Epithelial cell of proximal tubule (primary cell): ENCODE data around the gene ALDOC. TPM values are rescaled to one million over a fixed set of nuclear protein-coding genes. Genes with fewer than 3 reads are reported as not detected.
"Not testable (repeated sequence)": the region's sequence is repeated elsewhere in the genome, so short reads cannot be mapped to it uniquely, and the experiment has no call there.

Experiments
- DNase-seq: peaks from one replicate; pipeline ENCODE4 v3.0.0-alpha.2; 2011; ENCODE audit warnings: low read depth
- H3K4me3 ChIP-seq: 2 replicates; pipeline ENCODE4 v1.5.1; 2011; ENCODE audit warnings: low read depth, mild to moderate bottlenecking, low read length
- total RNA-seq: library from RNA; depleted of rRNA; stranded (reverse); fragments of >200 nt; gene quantifications from 2 replicates; pipeline ENCODE4 v1.2.3, GENCODE V29; 2015
- TF ChIP-seq, protein P1 (sequence below): conservative IDR thresholded peaks from 2 replicates; pipeline ENCODE4 v1.5.1; 2012; ENCODE audit warnings: low read depth, mild to moderate bottlenecking, low read length

The ALDOC gene
- total RNA-seq, 1 donor from 2014 or later: 100.0 TPM

DNA sequence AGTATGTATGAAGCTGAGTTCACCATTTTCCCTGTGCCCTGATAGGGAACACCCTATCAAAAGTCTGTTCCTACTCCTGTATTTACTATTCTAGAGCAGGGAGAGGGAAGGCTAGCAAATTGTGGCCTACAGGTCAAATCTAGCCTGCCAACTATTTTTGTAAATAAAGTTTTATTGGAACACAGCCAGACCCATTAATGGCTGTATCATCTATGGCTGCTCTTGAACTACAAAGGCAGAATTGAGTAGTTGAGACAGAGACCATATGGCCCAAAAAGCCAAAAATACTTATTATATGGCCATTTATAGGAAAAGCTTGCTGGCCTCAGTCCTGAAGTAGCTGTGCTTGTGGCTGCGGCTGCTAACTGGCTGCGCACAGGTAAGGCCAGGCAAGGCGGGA is 4.3 kb upstream of the ALDOC start:
- H3K4me3 ChIP-seq: no peak overlapping the region
- DNase-seq: no peak
- TF ChIP-seq, protein P1, sequence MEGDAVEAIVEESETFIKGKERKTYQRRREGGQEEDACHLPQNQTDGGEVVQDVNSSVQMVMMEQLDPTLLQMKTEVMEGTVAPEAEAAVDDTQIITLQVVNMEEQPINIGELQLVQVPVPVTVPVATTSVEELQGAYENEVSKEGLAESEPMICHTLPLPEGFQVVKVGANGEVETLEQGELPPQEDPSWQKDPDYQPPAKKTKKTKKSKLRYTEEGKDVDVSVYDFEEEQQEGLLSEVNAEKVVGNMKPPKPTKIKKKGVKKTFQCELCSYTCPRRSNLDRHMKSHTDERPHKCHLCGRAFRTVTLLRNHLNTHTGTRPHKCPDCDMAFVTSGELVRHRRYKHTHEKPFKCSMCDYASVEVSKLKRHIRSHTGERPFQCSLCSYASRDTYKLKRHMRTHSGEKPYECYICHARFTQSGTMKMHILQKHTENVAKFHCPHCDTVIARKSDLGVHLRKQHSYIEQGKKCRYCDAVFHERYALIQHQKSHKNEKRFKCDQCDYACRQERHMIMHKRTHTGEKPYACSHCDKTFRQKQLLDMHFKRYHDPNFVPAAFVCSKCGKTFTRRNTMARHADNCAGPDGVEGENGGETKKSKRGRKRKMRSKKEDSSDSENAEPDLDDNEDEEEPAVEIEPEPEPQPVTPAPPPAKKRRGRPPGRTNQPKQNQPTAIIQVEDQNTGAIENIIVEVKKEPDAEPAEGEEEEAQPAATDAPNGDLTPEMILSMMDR: no peak

DNA sequence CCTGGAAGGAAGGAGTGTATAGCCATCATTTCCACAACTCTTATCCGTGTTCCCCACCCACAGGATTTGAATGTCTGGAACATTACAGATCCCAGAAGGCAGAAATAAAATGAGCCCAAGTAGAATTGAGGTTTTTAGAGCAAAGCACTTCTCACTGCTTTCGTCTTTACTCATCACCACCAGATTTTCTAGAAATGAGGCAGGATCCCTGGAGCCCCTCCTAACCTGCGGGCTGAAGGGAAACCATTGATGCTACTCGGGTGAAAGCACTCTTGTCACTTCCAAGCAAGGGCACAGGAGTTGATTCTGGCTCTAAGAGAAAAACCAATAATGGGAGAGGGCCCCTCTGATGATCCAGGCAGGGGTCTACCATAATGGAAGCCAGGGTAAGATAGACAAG is 2.8 kb upstream of the ALDOC start:
- DNase-seq: no peak
- H3K4me3 ChIP-seq: no peak overlapping the region
- TF ChIP-seq, protein P1: no peak

DNA sequence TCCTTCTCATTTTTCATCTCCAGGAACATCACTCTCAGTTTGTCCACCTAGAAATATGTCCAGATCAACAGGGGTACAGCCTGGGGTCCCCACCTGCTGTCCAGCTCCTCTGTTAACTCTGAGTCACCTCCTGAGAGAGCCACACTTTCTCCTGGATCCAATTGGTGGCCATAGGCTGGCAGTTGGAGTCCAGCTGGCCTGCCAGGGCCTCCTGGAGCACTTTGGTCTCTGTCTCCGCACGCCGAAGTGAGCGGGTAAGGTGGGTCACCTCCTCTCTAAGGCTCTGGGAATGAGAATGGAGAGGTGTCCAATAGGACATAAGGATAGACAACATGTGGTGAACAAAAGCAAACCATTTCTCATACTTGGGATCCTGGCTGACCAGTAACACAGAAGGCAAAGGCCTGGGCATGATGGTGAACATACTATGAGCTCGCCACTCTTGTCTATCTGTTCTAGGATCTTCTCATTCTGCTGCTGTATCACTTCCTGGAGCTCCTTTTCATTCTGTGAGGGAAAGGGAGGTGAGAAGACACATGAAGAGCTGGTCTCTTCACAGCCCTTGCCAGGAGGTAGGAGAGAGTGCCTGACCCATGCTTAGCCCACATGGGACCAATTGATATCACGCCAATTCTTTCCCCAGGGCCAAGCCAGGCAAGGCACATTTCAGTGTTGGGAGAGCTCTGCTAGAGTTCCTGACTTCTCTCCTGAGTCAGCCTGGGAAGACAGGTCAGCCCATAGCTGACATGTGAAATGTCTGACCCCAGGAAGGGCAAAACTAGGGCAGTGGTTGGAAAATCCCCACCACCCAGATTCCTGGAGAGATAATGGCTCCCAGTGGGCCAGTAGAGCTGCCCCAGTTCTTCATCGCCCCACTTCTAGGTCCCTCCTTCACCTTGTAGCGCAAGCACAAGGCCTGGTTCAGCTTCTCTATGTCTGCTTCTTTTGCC is 1.8 kb upstream of the ALDOC start:
- TF ChIP-seq, protein P1: no peak
- H3K4me3 ChIP-seq: no peak overlapping the region
- no peak for DNase-seq

GRCh38 chr17:28577466-28577824 is 750 bp upstream of the ALDOC start:
- TF ChIP-seq, protein P1: no peak
- DNase-seq: no peak
- H3K4me3 ChIP-seq: no peak overlapping the region

GRCh38 chr17:28576016-28576415 is 679 bp downstream of the ALDOC start:
- DNase-seq: not testable (repeated sequence)
- H3K4me3 ChIP-seq: peak overlapping the region; percentile 6

- no peak for DNase-seq
- H3K4me3 ChIP-seq: no peak overlapping the region
- TF ChIP-seq, protein P1: no peak
Observed at GRCh38 chr17:28575126-28575795, 1.4 kb downstream of the ALDOC start.

DNA sequence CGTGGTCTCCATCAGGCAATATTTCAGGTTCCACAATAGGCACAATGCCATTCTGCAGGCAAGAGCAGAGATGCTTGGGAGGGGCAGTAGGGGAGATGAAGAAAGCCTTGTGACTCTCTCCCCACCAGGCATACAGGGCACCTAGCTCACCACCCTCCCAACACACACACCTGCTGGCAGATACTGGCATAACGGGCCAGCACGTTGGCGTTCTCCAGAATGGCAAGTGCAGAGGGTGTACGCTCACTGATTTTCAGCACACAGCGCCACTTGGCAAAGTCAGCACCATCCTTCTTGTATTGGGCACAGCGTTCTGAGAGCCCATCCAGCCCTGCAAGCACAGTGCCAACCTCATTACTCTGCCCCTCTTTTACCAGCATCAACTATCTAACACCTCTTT is 2.2 kb downstream of the ALDOC start:
- no peak for DNase-seq
- TF ChIP-seq, protein P1: peak; percentile 25
- H3K4me3 ChIP-seq: no peak overlapping the region
